Right lobe of liver (tissue), 4 donors: Measurements from ENCODE around the gene EXOSC7.

Experiments
- CTCF ChIP-seq, 4 donors: fragments of 200-600 bp in 3 of 4; fragments of 450-650 bp in 1 of 4; IDR thresholded peaks; one replicate each; pipeline versions ENCODE4 v1.5.1 to v1.8.0; 2016 to 2022; ENCODE audit warnings: antibody characterized with exemption in 4 of 4, mild to moderate bottlenecking in 2 of 4
- POLR2A ChIP-seq: fragments of 450-650 bp; IDR thresholded peaks from one replicate; pipeline ENCODE4 v1.6.1; 2017; ENCODE audit warnings: antibody characterized with exemption, mild to moderate bottlenecking
- donor health status: DM: no; HTN: no; CAD: no.
- donor health status: DM: no; HTN: no; CAD: no.
- donor health status: DM: no; HTN: yes; CAD: no.

- no peak for TF ChIP-seq CTCF (IDR thresholded peaks at IDR 0.05)
- no peak for TF ChIP-seq POLR2A
Measured at GRCh38 chr3:45055032-45055410, 79.0 kb downstream of the EXOSC7 start.
